DMS79 treated with DMSO at 0.1 percent for 48 hours (cell line): ENCODE results near the gene LRP2.
"Not testable (repeated sequence)": the region's sequence is repeated elsewhere in the genome, so short reads cannot be mapped to it uniquely, and the experiment has no call there.

ENCODE experiments used
- DNase-seq: peaks from one replicate; lab custom pipeline; 2025; lab: John Stamatoyannopoulos, UW

LRP2 gene

DNA sequence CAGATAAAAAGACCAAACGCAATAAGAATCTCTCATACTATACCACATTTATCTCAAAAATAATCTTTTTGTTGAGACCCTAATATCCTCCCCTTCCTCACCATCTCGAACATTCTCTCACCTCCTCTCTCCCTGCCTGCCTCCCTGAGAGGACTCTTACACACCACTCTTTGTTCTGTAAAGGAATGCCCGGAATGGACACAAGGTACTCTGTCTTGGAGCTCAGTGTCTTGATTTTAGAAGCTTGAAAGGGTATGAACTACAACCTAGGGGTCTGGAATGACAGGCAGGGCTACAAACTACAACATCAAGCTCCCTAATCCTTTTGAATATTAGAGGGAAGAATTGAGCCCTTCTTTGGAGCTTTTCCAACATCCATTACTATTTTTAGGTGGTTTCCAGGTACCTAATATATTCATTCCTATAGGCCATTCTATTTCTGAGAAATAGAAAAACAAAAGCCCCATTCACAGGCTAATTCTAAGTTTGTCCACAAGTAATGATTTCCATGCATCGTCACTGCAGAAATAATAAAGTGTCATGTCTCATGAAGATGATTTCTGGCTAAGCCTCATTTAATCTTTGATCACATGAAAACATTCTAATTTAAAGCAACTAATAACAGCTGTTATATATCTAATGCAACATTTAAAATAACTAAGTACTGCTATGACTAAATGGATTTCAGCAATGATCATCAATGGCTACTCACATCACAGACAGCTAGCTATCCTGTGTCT is 60.6 kb downstream of the LRP2 start:
- no peak for DNase-seq

GRCh38 chr2:169300636-169301530 is 61.5 kb downstream of the LRP2 start:
- DNase-seq, result no peak

DNA sequence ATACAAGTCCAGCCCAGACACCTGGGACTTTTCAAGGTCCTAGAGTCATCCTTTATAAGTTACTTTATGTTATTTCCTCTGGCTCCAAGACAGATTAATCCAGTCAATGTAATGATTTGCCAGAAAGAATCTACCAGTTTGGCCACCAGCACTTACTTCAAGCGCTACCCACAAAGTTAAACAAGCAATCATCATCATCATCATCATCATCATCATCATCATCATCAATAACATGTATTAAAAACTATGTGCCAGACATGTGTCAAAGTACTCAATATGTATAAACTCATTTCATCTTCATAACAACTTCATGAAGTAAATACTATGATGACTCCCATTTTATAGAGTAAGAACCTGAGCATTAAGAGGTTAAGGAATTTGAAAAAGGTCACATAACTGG is 64.3 kb downstream of the LRP2 start:
- no peak for DNase-seq

DNA sequence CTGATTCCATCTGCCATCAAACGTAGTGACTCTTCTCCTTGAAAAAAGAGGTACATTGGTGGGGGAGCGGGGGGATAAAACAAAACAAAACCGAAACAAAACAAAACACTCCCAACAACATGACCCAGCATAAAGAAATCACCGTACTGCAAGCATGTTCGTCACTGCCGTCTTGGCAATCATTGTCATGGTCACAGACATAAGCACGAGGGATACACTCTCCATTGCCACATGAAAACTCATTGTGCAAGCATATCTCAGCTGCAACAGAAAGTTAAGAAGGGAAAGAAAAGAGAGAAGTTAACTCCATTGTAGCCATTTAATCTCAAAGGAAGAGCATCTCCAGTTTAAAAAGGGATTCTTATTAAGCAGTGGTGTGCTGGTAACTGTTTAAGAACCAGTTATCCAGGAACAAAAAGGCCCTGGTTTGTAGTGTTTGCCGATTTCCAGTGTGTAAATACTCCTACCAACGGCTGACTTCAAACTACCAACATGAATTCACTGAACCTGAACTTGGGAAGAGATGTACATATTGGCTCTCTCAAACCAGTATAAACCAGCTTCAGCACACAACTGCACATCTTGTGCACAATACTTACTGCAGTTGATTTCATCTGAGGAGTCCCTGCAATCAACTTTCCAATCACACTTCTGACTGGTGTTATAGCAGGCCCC is 68.2 kb downstream of the LRP2 start:
- DNase-seq, result no peak

- no peak for DNase-seq
Measured at GRCh38 chr2:169291517-169291916, 70.8 kb downstream of the LRP2 start.

DNA sequence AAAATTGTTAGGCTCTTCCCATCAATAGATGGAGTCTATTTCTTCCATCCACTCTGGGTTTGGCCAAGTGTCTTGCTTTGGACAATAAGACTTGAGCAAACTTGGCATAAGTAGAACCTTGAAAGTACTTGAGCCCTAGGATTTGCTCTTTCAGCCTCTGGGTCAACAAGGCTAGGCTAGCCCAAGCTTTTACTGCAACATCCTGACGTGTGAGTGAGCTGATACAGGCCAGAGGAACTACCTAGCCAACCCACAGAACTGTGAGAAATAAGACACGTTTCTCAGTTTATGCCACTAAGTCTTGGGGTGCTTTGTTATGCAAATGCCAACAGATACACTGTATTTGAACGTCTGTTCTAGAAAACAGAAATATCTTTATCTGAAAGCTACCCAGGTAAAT is 71.9 kb downstream of the LRP2 start:
- no peak for DNase-seq

DNA sequence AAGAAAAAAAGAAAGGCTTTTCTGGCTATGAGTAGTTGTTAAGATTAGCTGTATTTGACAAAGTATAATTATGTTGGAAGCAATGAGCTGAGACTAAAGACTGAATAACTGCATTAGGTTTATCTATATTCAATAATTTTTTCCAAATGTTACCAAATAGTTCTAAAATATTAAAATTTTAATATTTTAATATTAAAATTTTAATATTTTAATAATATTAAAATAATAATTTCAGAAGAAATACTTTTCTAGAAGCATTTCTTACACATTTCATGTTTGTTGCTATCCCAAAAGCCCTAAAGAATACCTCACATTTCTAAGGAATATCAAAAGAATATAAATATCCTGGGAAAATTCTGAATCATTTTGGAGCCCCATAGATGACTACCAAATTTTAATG is 74.7 kb downstream of the LRP2 start:
- no peak for DNase-seq

GRCh38 chr2:169286624-169287231 is 75.6 kb downstream of the LRP2 start:
- no peak for DNase-seq

DNA sequence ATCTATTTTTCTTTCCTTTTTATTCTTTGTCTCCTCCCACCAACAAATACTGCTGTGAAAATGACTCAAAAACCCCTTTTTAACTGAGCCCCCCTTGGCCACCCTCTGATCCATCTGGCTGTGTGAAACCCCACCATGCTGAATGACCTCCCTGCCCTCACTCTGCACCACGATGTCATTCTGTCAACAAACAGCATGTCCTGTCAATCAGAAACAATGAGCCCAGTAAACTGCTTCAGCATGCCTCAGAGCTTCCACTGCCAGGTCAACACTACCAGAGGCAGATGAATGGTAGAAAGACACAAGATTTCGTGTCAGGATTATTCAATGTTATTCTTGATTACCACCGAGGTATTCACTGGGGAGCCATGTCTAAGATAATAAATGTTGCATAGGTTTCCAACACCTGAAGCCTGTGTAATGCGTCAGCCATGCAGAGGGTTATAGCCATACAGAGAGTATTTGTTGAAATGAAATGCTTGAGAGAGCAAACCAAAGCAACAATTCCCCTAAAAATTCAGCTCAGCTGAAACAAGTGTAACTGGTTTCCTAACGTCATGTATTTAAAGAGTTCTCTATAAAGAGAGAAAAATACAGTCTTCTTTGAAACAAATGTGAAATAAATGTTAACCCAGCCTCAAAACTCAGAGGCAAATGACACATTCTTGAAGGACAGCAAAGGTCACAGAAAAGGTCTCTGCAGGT is 76.7 kb downstream of the LRP2 start:
- no peak for DNase-seq

DNA sequence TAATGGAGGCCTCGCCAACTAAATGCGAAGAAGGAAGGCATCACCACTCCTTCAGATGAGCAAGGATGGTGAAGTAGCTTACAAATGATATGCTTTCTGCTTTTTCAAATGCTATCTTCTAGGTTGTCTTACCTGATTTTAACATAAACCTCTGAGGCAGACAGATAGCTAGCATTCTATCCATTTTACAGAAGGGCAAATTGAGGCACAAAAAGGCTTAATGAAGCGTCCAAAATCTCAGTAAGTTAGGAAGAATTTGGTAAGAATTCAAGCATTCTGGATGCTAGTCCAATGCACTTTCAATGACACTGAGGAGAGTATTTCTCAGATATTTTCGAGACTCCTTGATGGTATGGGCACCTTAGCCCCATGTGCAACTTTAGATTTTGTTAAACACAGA is 81.8 kb downstream of the LRP2 start:
- no peak for DNase-seq

DNA sequence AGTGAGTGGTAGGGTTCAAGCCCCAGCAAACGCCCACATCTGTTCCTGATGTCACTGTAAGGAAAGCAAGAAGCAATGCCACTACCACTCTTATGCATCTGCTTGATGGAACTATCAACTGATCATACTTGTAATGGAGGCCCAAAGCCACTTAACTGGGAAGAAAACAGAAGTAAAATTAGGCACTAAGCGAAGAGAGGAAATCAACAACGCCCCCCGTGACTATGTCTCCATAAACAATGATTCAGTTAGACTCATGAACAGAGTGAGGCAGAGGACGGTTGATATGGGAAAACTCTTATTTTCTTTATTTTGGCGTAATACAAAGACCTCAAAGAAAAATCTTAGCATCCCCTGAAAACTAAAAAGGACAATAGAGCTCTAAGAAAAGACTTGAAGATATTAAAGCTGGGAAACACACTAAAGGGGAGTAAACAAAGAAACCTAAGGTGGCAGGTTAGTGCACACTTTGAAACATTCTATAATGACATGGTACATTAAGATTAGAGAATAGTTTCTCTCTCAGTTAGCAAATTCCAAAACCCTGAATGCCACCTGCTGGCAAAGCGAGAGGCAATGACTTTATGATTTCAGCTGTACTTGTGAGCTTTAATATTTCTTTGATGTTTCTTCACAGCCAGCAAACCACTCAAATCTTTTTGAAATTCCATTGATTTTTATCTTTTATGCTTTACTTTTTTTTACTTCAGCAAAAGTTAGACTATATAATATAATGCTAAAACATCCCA is 86.5 kb downstream of the LRP2 start:
- no peak for DNase-seq

- no peak for DNase-seq
Measured at GRCh38 chr2:169272010-169272409, 90.3 kb downstream of the LRP2 start.

DNA sequence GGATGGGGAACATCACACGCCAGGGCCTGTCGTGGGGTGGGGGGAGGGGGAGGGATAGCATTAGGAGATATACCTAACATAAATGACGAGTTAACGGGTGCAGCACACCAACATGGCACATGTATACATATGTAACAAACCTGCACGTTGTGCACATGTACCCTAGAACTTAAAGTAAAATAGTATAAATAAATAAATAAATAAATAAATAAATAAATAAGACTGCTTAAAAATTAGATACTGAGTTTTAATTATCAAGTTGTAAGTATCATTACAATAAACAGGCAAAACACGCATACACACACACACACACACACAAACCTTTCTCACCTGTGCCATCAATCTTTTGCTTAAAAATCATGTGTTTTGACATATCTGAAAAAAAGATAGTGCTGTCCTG is 91.8 kb downstream of the LRP2 start:
- not testable (repeated sequence) for DNase-seq

GRCh38 chr2:169265591-169265990 is 96.7 kb downstream of the LRP2 start:
- DNase-seq, result no peak

- no peak for DNase-seq
Measured at GRCh38 chr2:169260846-169261642, 101.3 kb downstream of the LRP2 start.

DNA sequence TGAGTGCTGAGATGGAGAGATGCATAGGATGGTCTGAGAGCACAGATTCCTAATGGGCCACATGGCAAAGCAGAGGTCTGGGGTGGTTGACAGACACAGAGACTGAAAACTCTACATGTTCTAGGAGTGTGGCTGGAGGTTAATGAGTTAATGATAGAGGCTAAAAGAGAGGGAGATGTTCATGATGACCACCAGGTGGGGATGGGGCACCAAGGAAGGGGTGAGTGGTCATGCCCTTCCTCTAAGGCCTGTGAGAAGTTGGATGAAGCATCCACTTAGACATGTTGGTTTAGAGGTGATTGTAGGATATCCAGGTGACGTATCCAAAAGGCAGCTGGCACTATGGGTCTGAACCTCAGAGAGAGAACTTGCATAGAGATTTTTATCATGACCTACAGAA is 102.1 kb downstream of the LRP2 start:
- no peak for DNase-seq

DNA sequence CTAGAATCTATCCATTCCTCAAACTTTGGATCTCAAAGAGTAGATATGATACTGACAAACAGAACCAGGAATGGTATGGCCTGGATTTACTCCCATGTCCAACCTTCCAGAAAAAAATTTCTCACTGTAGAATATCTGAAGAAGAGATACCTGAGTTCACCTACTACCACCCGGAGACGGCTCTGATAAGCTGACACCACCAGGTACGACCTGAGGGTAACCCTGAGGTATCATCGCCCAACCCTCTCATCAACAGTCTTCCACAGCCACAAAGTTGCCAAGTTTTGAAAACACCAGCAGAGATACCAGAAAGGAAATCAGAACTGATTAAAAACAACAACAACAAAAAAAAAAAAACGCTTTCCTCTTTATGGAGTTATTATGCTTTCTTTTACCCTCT is 102.9 kb downstream of the LRP2 start:
- no peak for DNase-seq

DNA sequence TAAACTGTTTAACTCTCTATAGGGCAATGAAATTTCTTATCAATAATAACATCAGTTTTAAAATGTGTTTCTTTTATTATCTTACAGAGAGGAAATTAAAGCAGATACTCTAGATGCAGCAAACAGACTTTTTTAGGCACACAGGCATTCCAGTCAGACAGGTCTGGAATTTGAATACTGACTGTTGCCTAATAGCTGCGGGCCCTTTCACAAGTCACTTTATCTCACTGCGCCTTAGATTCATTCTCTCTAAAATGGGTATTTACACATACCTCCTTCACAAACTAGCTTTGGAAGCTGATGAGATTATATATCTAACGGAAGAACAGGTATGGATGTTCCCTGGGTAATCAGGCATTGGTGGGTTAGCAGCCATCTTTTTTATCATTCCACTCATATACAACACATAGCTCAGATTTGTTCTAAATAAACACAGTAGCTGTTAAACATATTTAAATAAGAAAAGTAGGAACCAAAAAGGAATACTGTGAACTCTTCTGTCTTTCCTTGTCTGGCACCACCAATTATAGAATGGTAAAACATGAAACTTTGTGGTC is 104.2 kb downstream of the LRP2 start:
- no peak for DNase-seq

- no peak for DNase-seq
Measured at GRCh38 chr2:169254774-169255173, 107.6 kb downstream of the LRP2 start.

DNA sequence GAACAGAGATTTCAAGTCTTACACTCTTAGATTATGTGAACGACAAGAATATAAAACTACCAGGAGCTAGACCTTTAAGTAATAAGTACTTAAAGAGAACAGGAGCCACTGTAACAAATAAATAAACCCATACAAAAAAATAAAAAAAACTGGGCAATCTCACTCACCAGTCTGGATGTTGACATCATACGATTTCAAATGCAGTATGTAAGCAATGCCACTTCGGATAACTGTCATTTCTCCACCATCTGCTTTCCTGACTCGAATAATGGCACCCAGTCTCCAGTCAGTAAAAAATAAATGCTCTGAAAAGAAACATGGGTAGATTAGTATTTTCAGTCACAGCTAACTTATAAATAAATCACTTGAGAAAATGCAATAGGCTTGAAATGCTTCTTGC is 115.1 kb downstream of the LRP2 start:
- no peak for DNase-seq
